ENCODE data around the gene INPP4B.
"Not testable (repeated sequence)": the region's sequence is repeated elsewhere in the genome, so short reads cannot be mapped to it uniquely, and the experiment has no call there.

The INPP4B gene

GRCh38 chr4:142528433-142528832, 317.7 kb downstream of the INPP4B start:
- DNase-seq: no peak

GRCh38 chr4:142523111-142523510, 323.0 kb downstream of the INPP4B start:
- no peak for DNase-seq

- no peak for DNase-seq
Observed at GRCh38 chr4:142519342-142519741, 326.8 kb downstream of the INPP4B start.

- DNase-seq: no peak
Observed at GRCh38 chr4:142516686-142517526, 329.2 kb downstream of the INPP4B start.

- no peak for DNase-seq
Observed at GRCh38 chr4:142512161-142512560, 333.9 kb downstream of the INPP4B start.

GRCh38 chr4:142509881-142510280, 336.2 kb downstream of the INPP4B start:
- no peak for DNase-seq

GRCh38 chr4:142509381-142509780, 336.7 kb downstream of the INPP4B start:
- not testable (repeated sequence) for DNase-seq

GRCh38 chr4:142500966-142501365, 345.1 kb downstream of the INPP4B start:
- no peak for DNase-seq

- no peak for DNase-seq
Observed at GRCh38 chr4:142497606-142498005, 348.5 kb downstream of the INPP4B start.

GRCh38 chr4:142493255-142494110, 352.6 kb downstream of the INPP4B start:
- no peak for DNase-seq

GRCh38 chr4:142485452-142485851, 360.6 kb downstream of the INPP4B start:
- DNase-seq: no peak

GRCh38 chr4:142480244-142480643, 365.9 kb downstream of the INPP4B start:
- no peak for DNase-seq

- DNase-seq: no peak
Observed at GRCh38 chr4:142475663-142476062, 370.4 kb downstream of the INPP4B start.

GRCh38 chr4:142474398-142475087, 371.6 kb downstream of the INPP4B start:
- DNase-seq: peak; percentile 38

- no peak for DNase-seq
Observed at GRCh38 chr4:142473960-142474338, 372.2 kb downstream of the INPP4B start.

GRCh38 chr4:142473218-142473959, 372.7 kb downstream of the INPP4B start:
- no peak for DNase-seq

GRCh38 chr4:142467088-142467487, 379.0 kb downstream of the INPP4B start:
- no peak for DNase-seq

GRCh38 chr4:142465526-142465925, 380.6 kb downstream of the INPP4B start:
- no peak for DNase-seq

- DNase-seq: no peak
Observed at GRCh38 chr4:142463206-142463605, 382.9 kb downstream of the INPP4B start.

GRCh38 chr4:142452161-142452855, 393.8 kb downstream of the INPP4B start:
- peak; percentile 64 for DNase-seq

GRCh38 chr4:142449771-142450373, 396.2 kb downstream of the INPP4B start:
- no peak for DNase-seq

GRCh38 chr4:142447009-142447408, 399.1 kb downstream of the INPP4B start:
- no peak for DNase-seq
